KMS-11 (cell line): ENCODE results near the gene UBE2G2.
A peak's percentile ranks its signal among the peaks of the same experiment; 100 is the strongest.

Source experiments
- H2AFZ ChIP-seq: fragments of 200-600 bp; sonication (generic); 2 replicates; pipeline ENCODE4 v1.6.1; 2016; ENCODE audit warnings: antibody characterized with exemption, mixed run types, low read depth
- H3K27ac ChIP-seq: fragments of 200-600 bp; sonication (generic); 2 replicates; pipeline ENCODE4 v1.6.1; 2016; ENCODE audit warnings: mild to moderate bottlenecking, mixed run types
- H3K27me3 ChIP-seq: fragments of 200-600 bp; sonication (generic); 2 replicates; pipeline ENCODE4 v1.6.1; 2017; ENCODE audit warnings: mild to moderate bottlenecking, low read depth, mixed run types, moderate library complexity; ENCODE audit not compliant: insufficient read depth
- H3K36me3 ChIP-seq: fragments of 200-600 bp; sonication (generic); 2 replicates; pipeline ENCODE4 v1.6.1; 2017; ENCODE audit warnings: mild to moderate bottlenecking, mixed run types; ENCODE audit not compliant: insufficient read depth
- H3K4me1 ChIP-seq: fragments of 200-600 bp; sonication (generic); 2 replicates; pipeline ENCODE4 v1.6.1; 2016; ENCODE audit warnings: mild to moderate bottlenecking, low read depth, mixed run types; ENCODE audit not compliant: poor library complexity, severe bottlenecking
- H3K4me2 ChIP-seq: fragments of 200-600 bp; sonication (generic); 2 replicates; pipeline ENCODE4 v1.7.0; 2016; ENCODE audit warnings: mild to moderate bottlenecking, mixed run types
- H3K4me3 ChIP-seq: fragments of 200-600 bp; sonication (generic); IDR thresholded peaks from 2 replicates; pipeline ENCODE4 v1.6.1; 2017; ENCODE audit warnings: low read depth, low read length, mixed read lengths; ENCODE audit not compliant: insufficient read depth
- H3K79me2 ChIP-seq: fragments of 200-600 bp; sonication (generic); 2 replicates; pipeline ENCODE4 v1.6.1; 2016; ENCODE audit warnings: low read depth, mixed run types; ENCODE audit not compliant: insufficient read depth
- H3K9ac ChIP-seq: fragments of 200-600 bp; sonication (generic); 2 replicates; pipeline ENCODE4 v1.6.1; 2016; ENCODE audit warnings: mild to moderate bottlenecking, mixed run types
- H4K20me1 ChIP-seq: fragments of 200-600 bp; sonication (generic); 2 replicates; pipeline ENCODE4 v1.6.1; 2016; ENCODE audit warnings: mild to moderate bottlenecking, mixed run types; ENCODE audit not compliant: insufficient read depth
- TF ChIP-seq, protein P1 (sequence below): fragments of 200-600 bp; sonication (generic); conservative IDR thresholded peaks from 2 replicates; pipeline ENCODE4 v1.6.1; 2017; ENCODE audit warnings: low read depth, mild to moderate bottlenecking, antibody characterized with exemption, low read length, moderate library complexity, mixed read lengths

The UBE2G2 gene

DNA sequence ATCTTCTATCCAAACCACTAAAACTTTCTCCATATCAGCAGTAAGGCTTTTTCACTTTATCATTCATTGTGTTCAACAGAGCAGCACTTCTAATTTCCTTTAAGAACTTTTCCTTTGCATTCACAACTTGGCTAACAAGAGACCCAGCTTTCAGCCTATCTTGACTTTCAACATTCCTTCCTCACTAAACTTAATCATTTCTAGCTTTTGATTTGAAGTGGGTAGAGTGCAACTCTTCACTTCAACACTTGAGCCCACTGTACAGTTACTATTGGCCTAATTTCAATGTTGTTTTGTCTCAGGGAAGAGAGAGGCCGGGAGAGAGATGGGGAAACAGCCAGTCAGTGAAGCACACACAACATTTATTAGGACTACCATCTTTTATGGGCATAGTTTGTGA, 2.0 kb downstream of the UBE2G2 start:
- Histone ChIP-seq H3K4me3 (no peak overlapping the region), H3K36me3 (peaks cover 20% of the 10 kb centered on the region; the same call in 1 of the 2 replicates), H3K79me2 (peaks cover 78% of the 10 kb centered on the region), H2AFZ (no peak overlapping the region), H3K9ac (no peak overlapping the region), H3K4me1 (peaks cover 39% of the 10 kb centered on the region), H3K4me2 (peak overlapping the region; percentile 66; the same call in 1 of the 2 replicates), H3K27ac (no peak overlapping the region), H3K27me3 (no peaks in the 10 kb centered on the region), H4K20me1 (peaks cover 22% of the 10 kb centered on the region)
- TF ChIP-seq, protein P1, sequence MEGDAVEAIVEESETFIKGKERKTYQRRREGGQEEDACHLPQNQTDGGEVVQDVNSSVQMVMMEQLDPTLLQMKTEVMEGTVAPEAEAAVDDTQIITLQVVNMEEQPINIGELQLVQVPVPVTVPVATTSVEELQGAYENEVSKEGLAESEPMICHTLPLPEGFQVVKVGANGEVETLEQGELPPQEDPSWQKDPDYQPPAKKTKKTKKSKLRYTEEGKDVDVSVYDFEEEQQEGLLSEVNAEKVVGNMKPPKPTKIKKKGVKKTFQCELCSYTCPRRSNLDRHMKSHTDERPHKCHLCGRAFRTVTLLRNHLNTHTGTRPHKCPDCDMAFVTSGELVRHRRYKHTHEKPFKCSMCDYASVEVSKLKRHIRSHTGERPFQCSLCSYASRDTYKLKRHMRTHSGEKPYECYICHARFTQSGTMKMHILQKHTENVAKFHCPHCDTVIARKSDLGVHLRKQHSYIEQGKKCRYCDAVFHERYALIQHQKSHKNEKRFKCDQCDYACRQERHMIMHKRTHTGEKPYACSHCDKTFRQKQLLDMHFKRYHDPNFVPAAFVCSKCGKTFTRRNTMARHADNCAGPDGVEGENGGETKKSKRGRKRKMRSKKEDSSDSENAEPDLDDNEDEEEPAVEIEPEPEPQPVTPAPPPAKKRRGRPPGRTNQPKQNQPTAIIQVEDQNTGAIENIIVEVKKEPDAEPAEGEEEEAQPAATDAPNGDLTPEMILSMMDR = no peak

DNA sequence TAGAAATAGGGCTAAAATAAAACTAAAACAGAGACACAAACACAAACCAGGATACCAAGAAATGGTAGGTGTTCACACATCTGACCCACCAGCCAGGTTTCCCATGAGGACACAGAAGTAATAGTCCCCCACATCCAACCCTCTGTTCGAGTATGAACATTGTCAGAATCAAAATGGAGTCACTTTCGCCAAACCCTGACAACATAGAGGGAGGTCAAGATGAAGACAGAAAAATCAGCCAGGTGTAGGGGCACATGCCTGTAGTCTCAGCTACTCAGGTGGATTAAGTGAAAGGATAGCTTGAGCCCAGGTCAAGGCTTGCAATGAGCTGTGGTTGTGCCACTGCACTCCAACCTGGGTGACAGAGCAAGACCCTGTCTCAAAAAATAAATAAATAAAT, 3.8 kb downstream of the UBE2G2 start:
- peaks cover 11% of the 10 kb centered on the region; the same call in 1 of the 2 replicates for H3K36me3 ChIP-seq
- peaks cover 35% of the 10 kb centered on the region for H4K20me1 ChIP-seq
- no peak overlapping the region for H3K4me3 ChIP-seq
- peaks cover 44% of the 10 kb centered on the region for H3K4me1 ChIP-seq
- H3K27ac ChIP-seq = no peak overlapping the region
- TF ChIP-seq, protein P1 = no peak
- peaks cover 87% of the 10 kb centered on the region for H3K79me2 ChIP-seq
- no peak overlapping the region for H3K4me2 ChIP-seq
- H3K27me3 ChIP-seq = no peaks in the 10 kb centered on the region
- no peak overlapping the region for H2AFZ ChIP-seq
- no peak overlapping the region for H3K9ac ChIP-seq

DNA sequence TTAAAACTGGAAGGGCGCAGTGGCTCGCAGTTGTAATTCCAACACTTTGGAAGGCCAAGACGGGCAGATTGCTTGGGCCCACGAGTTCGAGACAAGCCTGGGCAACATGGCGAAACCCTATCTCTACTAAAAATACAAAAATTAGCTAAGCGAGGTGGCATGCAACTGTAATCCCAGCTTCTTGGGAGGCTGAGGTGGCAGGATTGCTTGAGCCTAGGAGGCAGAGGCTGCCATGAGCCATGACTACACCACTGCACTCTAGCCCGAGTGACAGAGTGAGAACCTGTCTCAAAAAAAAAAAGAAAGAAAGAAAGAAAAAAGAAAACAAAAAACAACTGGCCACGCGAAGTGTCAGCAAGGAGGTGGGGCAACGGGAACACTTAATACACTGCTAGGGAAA, 6.3 kb downstream of the UBE2G2 start:
- Histone ChIP-seq H3K4me3 (no peak overlapping the region), H4K20me1 (peaks cover 39% of the 10 kb centered on the region), H2AFZ (no peak overlapping the region), H3K79me2 (peaks cover 94% of the 10 kb centered on the region), H3K27ac (no peak overlapping the region), H3K9ac (no peak overlapping the region), H3K4me1 (peaks cover 36% of the 10 kb centered on the region), H3K36me3 (peaks cover 12% of the 10 kb centered on the region; the same call in 1 of the 2 replicates), H3K27me3 (no peaks in the 10 kb centered on the region), H3K4me2 (no peak overlapping the region)
- TF ChIP-seq, protein P1 = no peak

DNA sequence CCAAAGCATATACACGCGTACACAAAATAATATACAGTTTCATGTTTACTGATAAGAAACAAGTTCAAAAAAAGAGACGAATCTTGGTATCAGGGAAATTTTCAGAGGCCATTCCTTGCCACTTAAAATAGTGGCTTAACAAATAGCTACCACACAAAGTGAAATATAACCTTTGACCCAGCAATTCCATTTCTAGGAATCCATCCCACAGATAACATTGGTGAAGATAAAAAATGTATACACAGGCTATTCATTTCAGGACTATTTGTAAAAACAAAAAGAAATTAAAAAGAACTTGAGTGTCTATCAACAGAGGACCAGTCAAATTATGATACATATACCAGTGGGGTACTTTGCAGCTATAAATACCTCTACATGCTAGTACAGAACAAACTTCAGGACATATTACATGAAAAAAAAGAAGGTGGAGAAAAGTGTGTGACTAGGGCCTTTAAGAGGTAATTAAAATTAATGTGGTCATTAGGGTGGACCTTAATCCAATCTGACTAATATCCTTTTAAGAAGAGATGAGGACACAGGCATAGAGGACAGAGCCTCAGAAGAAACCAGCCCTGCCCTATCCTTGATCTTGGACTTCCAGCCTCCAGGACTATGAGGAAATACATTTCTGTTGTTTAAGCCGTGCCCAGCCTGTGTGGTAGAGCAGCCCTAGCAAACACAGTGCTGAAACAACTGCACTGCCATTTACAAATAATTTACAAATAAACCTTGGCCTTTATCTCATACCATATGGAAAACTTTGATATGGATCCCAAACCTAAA, 7.8 kb downstream of the UBE2G2 start:
- Histone ChIP-seq H3K27ac (no peak overlapping the region), H3K4me2 (no peak overlapping the region), H3K27me3 (no peaks in the 10 kb centered on the region), H3K4me1 (peaks cover 20% of the 10 kb centered on the region), H3K36me3 (peaks cover 4% of the 10 kb centered on the region; the same call in 1 of the 2 replicates), H3K9ac (no peak overlapping the region), H3K4me3 (no peak overlapping the region), H3K79me2 (peaks cover 94% of the 10 kb centered on the region), H2AFZ (no peak overlapping the region), H4K20me1 (peaks cover 25% of the 10 kb centered on the region)
- TF ChIP-seq, protein P1 = peak; percentile 51
